GM23248 (cell line): ENCODE results near the gene FOXS1. TPM values are rescaled to one million over a fixed set of nuclear protein-coding genes. Genes with fewer than 3 reads are reported as not detected.

ENCODE experiments used
- DNase-seq: peaks from one replicate; pipeline ENCODE4 v3.0.0-alpha.2; 2015
- H2AFZ ChIP-seq: fragments of 200-600 bp; sonication (generic); 2 replicates; pipeline ENCODE4 v1.6.1; 2016; ENCODE audit warnings: antibody characterized with exemption
- H3F3A ChIP-seq: fragments of 200-600 bp; sonication (generic); 2 replicates; pipeline ENCODE4 v1.6.1; 2016; ENCODE audit warnings: mild to moderate bottlenecking, antibody characterized with exemption, mixed run types; ENCODE audit not compliant: insufficient read depth
- H3K27ac ChIP-seq: fragments of 200-600 bp; sonication (generic); 2 replicates; pipeline ENCODE4 v1.5.1; 2016; ENCODE audit warnings: mild to moderate bottlenecking
- H3K27me3 ChIP-seq: fragments of 200-600 bp; sonication (generic); replicated peaks from 2 replicates; pipeline ENCODE4 v1.6.1; 2016; ENCODE audit warnings: mild to moderate bottlenecking; ENCODE audit not compliant: insufficient read depth
- H3K36me3 ChIP-seq: fragments of 200-600 bp; sonication (generic); 2 replicates; pipeline ENCODE4 v1.6.1; 2016; ENCODE audit warnings: low read depth, mild to moderate bottlenecking
- H3K4me1 ChIP-seq: fragments of 200-600 bp; sonication (generic); 2 replicates; pipeline ENCODE4 v1.6.1; 2016; ENCODE audit warnings: mild to moderate bottlenecking; ENCODE audit not compliant: insufficient read depth
- H3K4me2 ChIP-seq: fragments of 200-600 bp; sonication (generic); one replicate; pipeline ENCODE4 v1.6.1; 2016; ENCODE audit warnings: mild to moderate bottlenecking; ENCODE audit not compliant: unreplicated experiment
- H3K4me3 ChIP-seq: fragments of 200-600 bp; sonication (generic); 2 replicates; pipeline ENCODE4 v1.5.1; 2016; ENCODE audit warnings: mild to moderate bottlenecking
- H3K79me2 ChIP-seq: fragments of 200-600 bp; sonication (generic); 2 replicates; pipeline ENCODE4 v1.6.1; 2016; ENCODE audit warnings: mild to moderate bottlenecking; ENCODE audit not compliant: insufficient read depth
- H3K9ac ChIP-seq: fragments of 200-600 bp; sonication (generic); 2 replicates; pipeline ENCODE4 v1.6.1; 2016; ENCODE audit warnings: mild to moderate bottlenecking
- H3K9me2 ChIP-seq: fragments of 200-600 bp; sonication (generic); 2 replicates; pipeline ENCODE4 v1.6.1; 2016; ENCODE audit warnings: mixed run types, mild to moderate bottlenecking, moderate library complexity; ENCODE audit not compliant: insufficient read depth
- H3K9me3 ChIP-seq: fragments of 200-600 bp; sonication (generic); one replicate; pipeline ENCODE4 v1.6.1; 2017; ENCODE audit warnings: low read depth
- H4K20me1 ChIP-seq: fragments of 200-600 bp; sonication (generic); 2 replicates; pipeline ENCODE4 v1.6.0; 2016; ENCODE audit not compliant: insufficient read depth
- EZH2 ChIP-seq: fragments of 200-600 bp; sonication (generic); IDR thresholded peaks from 2 replicates; pipeline ENCODE4 v1.6.1; 2018; ENCODE audit warnings: antibody characterized with exemption, mild to moderate bottlenecking; ENCODE audit not compliant: insufficient read depth, poor library complexity, severe bottlenecking
- EZH2phosphoT487 ChIP-seq: fragments of 200-600 bp; sonication (generic); IDR thresholded peaks from 2 replicates; pipeline ENCODE4 v1.6.1; 2018; ENCODE audit warnings: antibody characterized with exemption, moderate library complexity, mild to moderate bottlenecking, low read depth; ENCODE audit not compliant: insufficient read depth
- WGBS, 2 experiments: methylation state at CpG; one replicate each; pipeline ENCODE4 v1.1.6; 2015 to 2017; ENCODE audit warnings: low lambda C conversion rate in 2 of 2, low coverage in 1 of 2; ENCODE audit errors: missing lambda C conversion rate in 2 of 2; 5-methylcytosine and 5-hydroxymethylcytosine counted together
- in situ Hi-C: fragments of 300-500 bp; cut with MboI; formaldehyde crosslinking; loops from 2 replicates; pipeline ENCODE4 v1.15.0; 2020
- polyA plus RNA-seq: library from polyadenylated mRNA; unstranded; fragments of >200 nt; fragmentation: Nextera tagmentation; extraction: Ambion mirVana; gene quantifications from 2 replicates; pipeline ENCODE4 v1.2.1, GENCODE V29; 2016
- total RNA-seq: library from RNA; depleted of rRNA; stranded (reverse); fragments of >200 nt; shearing (Covaris generic); gene quantifications from 2 replicates; pipeline ENCODE4 v1.2.3, GENCODE V29; 2014

FOXS1 gene
- total and polyA plus RNA-seq, 2 experiments from 2014 or later = not detected

DNA sequence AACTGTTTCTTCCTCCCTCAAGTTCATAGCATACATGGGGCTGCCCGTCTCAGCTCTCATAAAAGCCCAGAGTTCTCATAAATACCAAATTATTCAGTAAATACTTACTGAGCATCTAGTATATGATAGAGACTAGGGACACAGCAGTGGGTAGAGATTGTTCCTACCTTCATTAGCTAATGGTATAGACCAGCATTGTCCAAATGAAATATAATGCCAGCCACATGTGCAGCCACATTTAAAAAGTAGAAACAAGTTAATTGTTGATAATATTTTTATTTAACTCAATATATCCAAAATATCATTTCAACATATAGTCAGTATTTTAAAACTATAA, 26.2 kb upstream of the FOXS1 start:
- Histone ChIP-seq H4K20me1 (no peaks in the 10 kb centered on the region), H3K4me2 (no peak overlapping the region), H3K27ac (no peak overlapping the region), H3K4me1 (no peaks in the 10 kb centered on the region), H3K4me3 (no peak overlapping the region), H2AFZ (no peak overlapping the region), H3K9ac (no peak overlapping the region), H3K36me3 (no peaks in the 10 kb centered on the region), H3K9me2 (no peaks in the 10 kb centered on the region), H3K9me3 (no peaks in the 10 kb centered on the region), H3F3A (no peaks in the 10 kb centered on the region), H3K27me3 (peaks cover 54% of the 10 kb centered on the region), H3K79me2 (no peaks in the 10 kb centered on the region)
- TF ChIP-seq EZH2phosphoT487 (no peak), EZH2 (no peak)
- 84 to 92% methylated on average over 1 of the region's 1 CpG for WGBS, 2 experiments
- no peak for DNase-seq
- in situ Hi-C loops = no loop called here

DNA sequence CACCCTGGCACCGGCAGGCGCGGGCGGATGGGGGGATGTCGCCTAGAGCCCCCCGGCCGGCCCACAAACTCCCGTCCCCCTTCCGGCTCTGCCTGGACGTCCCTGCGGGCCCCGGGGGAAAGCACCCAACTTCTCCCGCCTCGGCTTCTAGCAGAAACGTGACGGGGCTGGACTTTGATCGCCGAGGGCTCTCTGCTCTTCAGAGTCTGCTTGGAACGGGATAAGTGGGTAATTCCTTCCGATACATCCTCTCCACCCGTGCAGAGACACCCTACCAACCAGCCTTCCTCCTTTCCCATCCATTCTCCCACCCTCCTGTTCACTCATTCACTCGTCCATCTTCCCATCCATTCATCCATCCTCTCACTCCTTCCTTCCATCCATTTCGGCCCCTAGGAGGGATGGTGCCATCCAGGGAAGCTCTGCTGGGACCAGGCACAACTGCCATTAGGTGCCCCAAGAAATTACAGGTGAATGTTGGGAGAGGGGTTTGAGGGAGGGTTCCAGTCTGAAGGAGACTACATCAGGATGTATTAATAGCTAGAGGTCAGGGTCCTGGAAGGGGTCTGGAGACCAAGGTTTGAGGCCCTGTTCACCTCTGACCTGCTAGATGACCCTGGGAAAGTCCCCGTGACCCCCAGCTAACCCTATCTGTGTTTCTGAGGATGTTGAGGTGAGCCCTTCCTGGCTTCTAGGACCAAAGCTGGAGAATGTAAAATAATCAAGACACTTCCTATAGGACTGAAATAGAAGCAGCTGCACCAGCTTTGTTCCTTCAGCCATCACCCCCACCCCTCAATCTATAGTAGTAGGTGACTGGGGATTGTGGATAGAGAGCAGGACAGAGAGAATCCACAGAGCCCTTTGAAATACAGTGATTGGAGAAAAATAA, 25.6 kb upstream of the FOXS1 start:
- in situ Hi-C loops = no loop called here
- no peaks in the 10 kb centered on the region for H3K79me2 ChIP-seq
- no peaks in the 10 kb centered on the region for H3K9me2 ChIP-seq
- H3K9ac ChIP-seq = peak overlapping the region; percentile 51; the same call in 1 of the 2 replicates
- H3K4me3 ChIP-seq = peak overlapping the region; percentile 64
- peak overlapping the region; percentile 75; the same call in 1 of the 2 replicates for H2AFZ ChIP-seq
- no peak overlapping the region for H3K27ac ChIP-seq
- H4K20me1 ChIP-seq = no peaks in the 10 kb centered on the region
- no peaks in the 10 kb centered on the region for H3K9me3 ChIP-seq
- H3K4me2 ChIP-seq = peak overlapping the region; percentile 62
- H3K4me1 ChIP-seq = no peaks in the 10 kb centered on the region
- TF ChIP-seq EZH2phosphoT487 = no peak; the same call in 1 of the 2 replicates
- peak; percentile 54 for TF ChIP-seq EZH2
- WGBS, 2 experiments = 14 to 15% methylated on average over 13 to 18 of the region's 24 CpGs
- H3K36me3 ChIP-seq = no peaks in the 10 kb centered on the region
- no peaks in the 10 kb centered on the region for H3F3A ChIP-seq
- H3K27me3 ChIP-seq = peaks cover 57% of the 10 kb centered on the region
- DNase-seq = peak; percentile 19

DNA sequence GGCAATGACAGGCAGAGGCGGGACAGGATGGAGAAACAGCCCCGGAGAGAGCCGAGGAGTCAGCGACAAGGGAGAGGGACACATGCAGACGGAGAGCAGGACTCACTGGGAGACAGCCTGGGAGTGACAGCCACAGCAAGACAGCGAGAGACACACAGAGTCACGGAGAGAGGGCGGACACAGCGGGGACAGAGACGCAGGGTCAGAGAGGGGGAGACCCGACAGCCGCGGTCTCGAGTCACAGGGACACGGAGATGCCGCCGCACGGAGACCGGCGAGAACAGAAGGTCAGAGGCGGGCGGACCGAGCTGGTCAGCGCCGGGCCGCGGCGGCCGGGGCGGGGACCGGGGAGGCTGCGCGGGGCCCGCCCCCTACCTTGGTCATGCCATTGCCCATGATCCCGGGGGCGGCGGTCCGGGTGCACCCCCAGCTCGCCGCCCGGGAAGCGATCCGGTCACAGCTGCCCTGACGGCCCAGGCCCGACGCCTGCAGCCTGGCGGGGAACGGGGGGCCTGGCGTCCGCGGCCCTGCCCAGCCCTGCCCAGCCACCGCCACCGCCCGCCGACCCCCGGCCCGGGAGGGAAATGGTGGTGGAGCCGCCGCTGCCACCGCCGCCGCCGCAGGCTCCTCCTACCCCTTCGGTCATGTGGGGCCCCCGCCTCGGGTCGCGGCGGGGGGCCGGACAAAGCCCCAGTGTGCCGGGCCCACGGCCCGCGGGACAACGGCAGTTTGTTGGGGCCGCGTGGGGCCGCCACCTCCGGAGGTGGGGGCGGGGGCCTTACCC, 24.7 kb upstream of the FOXS1 start, which contains the start of the genes DUSP15 and TTLL9:
Gene DUSP15, minus strand, starts transcription at position 586 of the 784 bp plus-strand sequence. Its CDS starts 190 bp downstream, at position 396.
Gene TTLL9, plus strand, starts transcription at position 693 of the 784 bp plus-strand sequence. CDS start 493 bp downstream, outside the sequence.
- H3K4me3 ChIP-seq = peak within 1 kb of the TSS; percentile 64
- no peaks in the 10 kb centered on the region for H3K36me3 ChIP-seq
- no peaks in the 10 kb centered on the region for H3K9me2 ChIP-seq
- no peaks in the 10 kb centered on the region for H3K9me3 ChIP-seq
- 2 to 3% methylated on average over 30 to 42 of the region's 80 CpGs for WGBS, 2 experiments
- peak; percentile 74 for TF ChIP-seq EZH2
- no peak; the same call in 1 of the 2 replicates for TF ChIP-seq EZH2phosphoT487
- peak within 1 kb of the TSS; percentile 51; the same call in 1 of the 2 replicates for H3K9ac ChIP-seq
- in situ Hi-C loops = no loop called here
- peak; percentile 49 for DNase-seq
- peak within 1 kb of the TSS; percentile 75 for H2AFZ ChIP-seq
- H3K27me3 ChIP-seq = peaks cover 57% of the 10 kb centered on the region
- H3K79me2 ChIP-seq = no peaks in the 10 kb centered on the region
- H3K27ac ChIP-seq = no peak within 1 kb of the TSS
- no peaks in the 10 kb centered on the region for H3F3A ChIP-seq
- H3K4me1 ChIP-seq = no peaks in the 10 kb centered on the region
- H3K4me2 ChIP-seq = peak within 1 kb of the TSS; percentile 62
- no peaks in the 10 kb centered on the region for H4K20me1 ChIP-seq

DNA sequence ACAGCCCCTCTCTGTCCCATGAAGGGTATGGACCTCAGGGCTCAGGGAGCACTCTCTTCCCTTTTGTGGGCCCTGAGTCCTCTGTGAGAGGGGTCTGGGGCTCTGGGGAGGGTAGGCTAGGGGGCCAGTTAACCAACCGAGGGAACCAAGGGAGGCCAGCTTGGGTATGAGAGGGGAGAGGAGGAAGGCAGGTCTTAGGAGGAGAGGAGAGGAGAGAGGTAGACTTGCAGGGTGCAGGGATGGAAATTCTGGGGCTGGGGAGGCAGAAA, 24.2 kb upstream of the FOXS1 start:
- no peak for TF ChIP-seq EZH2phosphoT487
- no peak for TF ChIP-seq EZH2
- Histone ChIP-seq H2AFZ (peak overlapping the region; percentile 75), H3K9ac (peak overlapping the region; percentile 51; the same call in 1 of the 2 replicates), H3K4me2 (peak overlapping the region; percentile 62), H3K4me3 (peak overlapping the region; percentile 64), H3K36me3 (no peaks in the 10 kb centered on the region), H4K20me1 (no peaks in the 10 kb centered on the region), H3K9me3 (no peaks in the 10 kb centered on the region), H3K27me3 (peaks cover 57% of the 10 kb centered on the region), H3K27ac (no peak overlapping the region), H3K4me1 (no peaks in the 10 kb centered on the region), H3F3A (no peaks in the 10 kb centered on the region), H3K79me2 (no peaks in the 10 kb centered on the region), H3K9me2 (no peaks in the 10 kb centered on the region)
- in situ Hi-C loops = no loop called here
- DNase-seq = no peak
- 0% methylated on average over 1 of the region's 1 CpG for WGBS, 2 experiments
